Hematopoietic multipotent progenitor cell treated with erythropoietin and hydrocortisone succinate and interleukin-3 and kit ligand, for 15 days (in vitro differentiated cells): ENCODE data around the gene RIPOR3.
"Not testable (repeated sequence)": the region's sequence is repeated elsewhere in the genome, so short reads cannot be mapped to it uniquely, and the experiment has no call there.

Source experiments
- DNase-seq: peaks from one replicate; pipeline ENCODE4 v3.0.0-alpha.2; 2015; ENCODE audit warnings: low spot score

RIPOR3 gene

GRCh38 chr20:50724112-50724725 lies 32.9 kb upstream of the RIPOR3 start:
- no peak for DNase-seq

GRCh38 chr20:50723672-50724071 lies 32.3 kb upstream of the RIPOR3 start:
- no peak for DNase-seq

GRCh38 chr20:50722424-50723155 lies 31.2 kb upstream of the RIPOR3 start:
- no peak for DNase-seq

GRCh38 chr20:50721881-50722281 lies 30.5 kb upstream of the RIPOR3 start:
- DNase-seq: no peak

GRCh38 chr20:50720582-50720981 lies 29.2 kb upstream of the RIPOR3 start:
- DNase-seq: no peak

GRCh38 chr20:50720026-50720425 lies 28.7 kb upstream of the RIPOR3 start:
- no peak for DNase-seq

- no peak for DNase-seq
Measured at GRCh38 chr20:50719328-50719727, 28.0 kb upstream of the RIPOR3 start.

- peak; percentile 24 for DNase-seq
Measured at GRCh38 chr20:50717974-50718761, 26.8 kb upstream of the RIPOR3 start.

- DNase-seq: no peak
Measured at GRCh38 chr20:50717312-50717711, 26.0 kb upstream of the RIPOR3 start.

GRCh38 chr20:50716518-50716917 lies 25.2 kb upstream of the RIPOR3 start:
- no peak for DNase-seq

- DNase-seq: no peak
Measured at GRCh38 chr20:50715694-50716093, 24.4 kb upstream of the RIPOR3 start.

- not testable (repeated sequence) for DNase-seq
Measured at GRCh38 chr20:50714426-50714825, 23.1 kb upstream of the RIPOR3 start.

GRCh38 chr20:50713657-50714101 lies 22.3 kb upstream of the RIPOR3 start:
- DNase-seq: peak; percentile 49

GRCh38 chr20:50712771-50713656 lies 21.7 kb upstream of the RIPOR3 start:
- DNase-seq: no peak

- DNase-seq: no peak
Measured at GRCh38 chr20:50711113-50711825, 19.9 kb upstream of the RIPOR3 start.

- DNase-seq: no peak
Measured at GRCh38 chr20:50710492-50711063, 19.2 kb upstream of the RIPOR3 start.

- DNase-seq: no peak
Measured at GRCh38 chr20:50709636-50709973, 18.3 kb upstream of the RIPOR3 start.

- DNase-seq: no peak
Measured at GRCh38 chr20:50708845-50709635, 17.7 kb upstream of the RIPOR3 start.

- no peak for DNase-seq
Measured at GRCh38 chr20:50704971-50705370, 13.6 kb upstream of the RIPOR3 start.

GRCh38 chr20:50704514-50704913 lies 13.2 kb upstream of the RIPOR3 start:
- DNase-seq: no peak
